Neuronal stem cell (in vitro differentiated cells): ENCODE measurements around the gene AMMECR1.
"Not testable (repeated sequence)": the region's sequence is repeated elsewhere in the genome, so short reads cannot be mapped to it uniquely, and the experiment has no call there.

Experiments
- DNase-seq: peaks from one replicate; pipeline ENCODE4 v3.0.0-alpha.2; 2013; ENCODE audit warnings: low spot score
- H2AFZ ChIP-seq: one replicate; pipeline ENCODE4 v1.6.1; 2013; ENCODE audit warnings: mild to moderate bottlenecking, low read length, inconsistent platforms
- H2AK5ac ChIP-seq: 2 replicates; pipeline ENCODE4 v1.6.1; 2013; ENCODE audit warnings: low read depth, mild to moderate bottlenecking, inconsistent platforms, low read length, moderate library complexity, mixed read lengths
- H2BK120ac ChIP-seq: 2 replicates; pipeline ENCODE4 v1.6.1; 2013; ENCODE audit warnings: low read depth, mild to moderate bottlenecking, inconsistent platforms, low read length, moderate library complexity, mixed read lengths
- H2BK12ac ChIP-seq: one replicate; pipeline ENCODE4 v1.6.1; 2013; ENCODE audit warnings: low read length, inconsistent platforms
- H2BK15ac ChIP-seq: 2 replicates; pipeline ENCODE4 v1.6.1; 2013; ENCODE audit warnings: mild to moderate bottlenecking, low read length, inconsistent platforms, mixed read lengths
- H2BK5ac ChIP-seq: one replicate; pipeline ENCODE4 v1.6.1; 2013; ENCODE audit warnings: inconsistent platforms, mild to moderate bottlenecking, low read length, moderate library complexity
- H3K14ac ChIP-seq: one replicate; pipeline ENCODE4 v1.6.1; 2013; ENCODE audit warnings: low read length, inconsistent platforms
- H3K18ac ChIP-seq: 2 replicates; pipeline ENCODE4 v1.6.1; 2013; ENCODE audit warnings: low read length, inconsistent platforms
- H3K23ac ChIP-seq: 2 replicates; pipeline ENCODE4 v1.6.1; 2013; ENCODE audit warnings: low read depth, mild to moderate bottlenecking, mixed read lengths, low read length, inconsistent platforms; ENCODE audit not compliant: poor library complexity
- H3K27ac ChIP-seq: replicated peaks from 3 replicates; pipeline ENCODE4 v1.5.1; 2013; ENCODE audit warnings: low read length, inconsistent platforms
- H3K27me3 ChIP-seq, 3 experiments: 2 replicates each; pipeline ENCODE4 v1.6.1; 2013; ENCODE audit warnings: low read length in 3 of 3, mild to moderate bottlenecking in 2 of 3, inconsistent platforms in 1 of 3, low read depth in 1 of 3, mixed read lengths in 1 of 3, moderate library complexity in 1 of 3; ENCODE audit not compliant: control insufficient read depth in 3 of 3, insufficient read depth in 3 of 3
- H3K36me3 ChIP-seq, 2 donors: replicated peaks in 1 of 2; 2 replicates each; pipeline ENCODE4 v1.6.1; 2013; ENCODE audit warnings: low read length in 2 of 2; ENCODE audit not compliant: control insufficient read depth in 2 of 2, insufficient read depth in 2 of 2
- H3K4ac ChIP-seq: 2 replicates; pipeline ENCODE4 v1.6.1; 2013; ENCODE audit warnings: inconsistent platforms, mild to moderate bottlenecking, low read length, moderate library complexity
- H3K4me1 ChIP-seq, 2 donors: 1 replicate in 1 of 2; 2 replicates in 1 of 2; pipeline ENCODE4 v1.6.1; 2013; ENCODE audit warnings: low read length in 2 of 2, low read depth in 1 of 2; ENCODE audit not compliant: control insufficient read depth in 2 of 2, insufficient read depth in 1 of 2
- H3K4me2 ChIP-seq: one replicate; pipeline ENCODE4 v1.6.1; 2013; ENCODE audit warnings: mild to moderate bottlenecking, low read length, inconsistent platforms; ENCODE audit not compliant: insufficient read depth, poor library complexity, severe bottlenecking
- H3K4me3 ChIP-seq, 2 donors: 2 replicates each; pipeline ENCODE4 v1.5.1; 2013; ENCODE audit warnings: low read length in 2 of 2, mild to moderate bottlenecking in 2 of 2, inconsistent platforms in 1 of 2, moderate library complexity in 1 of 2
- H3K79me1 ChIP-seq: one replicate; pipeline ENCODE4 v1.6.1; 2013; ENCODE audit warnings: low read depth, mild to moderate bottlenecking, inconsistent platforms, low read length, moderate library complexity
- H3K9ac ChIP-seq: one replicate; pipeline ENCODE4 v1.6.1; 2013; ENCODE audit warnings: mild to moderate bottlenecking, low read depth, low read length, inconsistent platforms; ENCODE audit not compliant: poor library complexity
- H3K9me3 ChIP-seq, 2 donors: replicated peaks in 1 of 2; 2 replicates each; pipeline versions ENCODE3 to v1.6.1; 2013; ENCODE audit warnings: low read length in 2 of 2, mild to moderate bottlenecking in 2 of 2, inconsistent platforms in 1 of 2, low read depth in 1 of 2, mixed read lengths in 1 of 2, moderate library complexity in 1 of 2; ENCODE audit not compliant: control insufficient read depth in 2 of 2, insufficient read depth in 1 of 2
- H4K8ac ChIP-seq: one replicate; pipeline ENCODE4 v1.6.1; 2013; ENCODE audit warnings: low read depth, mild to moderate bottlenecking, inconsistent platforms, low read length, moderate library complexity
- H4K91ac ChIP-seq: one replicate; pipeline ENCODE4 v1.6.1; 2013; ENCODE audit warnings: low read length, low read depth, mild to moderate bottlenecking, inconsistent platforms; ENCODE audit not compliant: poor library complexity
- WGBS, 2 donors: extraction: QIAGEN DNeasy Blood & Tissue Kit; methylation state at CpG; one replicate each; pipeline ENCODE4 v1.1.7; 2013; ENCODE audit warnings: missing lambda C conversion rate in 2 of 2, mixed read lengths in 1 of 2; ENCODE audit not compliant: insufficient read length in 2 of 2, insufficient replicate concordance in 1 of 2; ENCODE audit errors: extremely low coverage in 2 of 2; 5-methylcytosine and 5-hydroxymethylcytosine counted together

Gene AMMECR1

GRCh38 chrX:110331444-110332030, 13.7 kb upstream of the AMMECR1 start:
- H2BK12ac ChIP-seq: no peak overlapping the region
- no peak overlapping the region for H2AK5ac ChIP-seq
- no peak overlapping the region for H2BK120ac ChIP-seq
- no peak overlapping the region for H3K27ac ChIP-seq
- no peak for DNase-seq
- H2BK5ac ChIP-seq: no peak overlapping the region
- no CpG with 5 or more reads among the region's 3 CpGs for WGBS, 2 donors
- H4K91ac ChIP-seq: no peak overlapping the region
- H3K4me2 ChIP-seq: no peak overlapping the region
- no peaks in the 10 kb centered on the region for H3K27me3 ChIP-seq
- H3K4me3 ChIP-seq: no peak overlapping the region
- no peak overlapping the region for H3K14ac ChIP-seq
- H3K9ac ChIP-seq: no peak overlapping the region
- no peak overlapping the region for H3K4ac ChIP-seq
- H3K18ac ChIP-seq: no peak overlapping the region
- no peak overlapping the region for H2AFZ ChIP-seq
- no peaks in the 10 kb centered on the region for H3K4me1 ChIP-seq
- no peaks in the 10 kb centered on the region for H3K9me3 ChIP-seq
- no peak overlapping the region for H4K8ac ChIP-seq
- no peaks in the 10 kb centered on the region for H3K36me3 ChIP-seq
- no peaks in the 10 kb centered on the region for H3K79me1 ChIP-seq
- no peak overlapping the region for H3K23ac ChIP-seq
- H2BK15ac ChIP-seq: no peak overlapping the region

DNA sequence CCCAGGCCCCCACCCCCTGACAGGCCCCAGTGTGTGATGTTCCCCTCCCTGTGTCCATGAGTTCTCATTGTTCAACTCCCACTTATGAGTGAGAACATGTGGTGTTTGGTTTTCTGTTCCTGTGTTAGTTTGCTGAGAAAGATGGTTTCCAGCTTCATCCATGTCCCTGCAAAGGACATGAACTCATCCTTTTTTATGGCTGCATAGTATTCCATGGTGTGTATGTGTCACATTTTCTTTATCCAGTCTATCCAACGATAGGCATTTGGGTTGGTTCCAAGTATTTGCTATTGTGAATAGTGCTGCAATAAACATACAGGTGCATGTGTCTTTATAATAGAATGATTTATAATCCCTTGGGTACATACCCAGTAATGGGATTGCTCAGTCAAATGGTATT, 10.7 kb upstream of the AMMECR1 start:
- not testable (repeated sequence) for H3K18ac ChIP-seq, H4K91ac ChIP-seq, H2BK12ac ChIP-seq, H3K9me3 ChIP-seq, H3K23ac ChIP-seq, H3K79me1 ChIP-seq, H3K27ac ChIP-seq, DNase-seq, H3K4ac ChIP-seq, H2BK120ac ChIP-seq, H3K4me1 ChIP-seq, H3K4me2 ChIP-seq, H2BK15ac ChIP-seq, H2AFZ ChIP-seq, H3K9ac ChIP-seq, H3K14ac ChIP-seq, H2AK5ac ChIP-seq, H3K27me3 ChIP-seq, H3K36me3 ChIP-seq, H2BK5ac ChIP-seq, H4K8ac ChIP-seq, H3K4me3 ChIP-seq
- no CpG with 5 or more reads among the region's 1 CpG for WGBS, 2 donors

DNA sequence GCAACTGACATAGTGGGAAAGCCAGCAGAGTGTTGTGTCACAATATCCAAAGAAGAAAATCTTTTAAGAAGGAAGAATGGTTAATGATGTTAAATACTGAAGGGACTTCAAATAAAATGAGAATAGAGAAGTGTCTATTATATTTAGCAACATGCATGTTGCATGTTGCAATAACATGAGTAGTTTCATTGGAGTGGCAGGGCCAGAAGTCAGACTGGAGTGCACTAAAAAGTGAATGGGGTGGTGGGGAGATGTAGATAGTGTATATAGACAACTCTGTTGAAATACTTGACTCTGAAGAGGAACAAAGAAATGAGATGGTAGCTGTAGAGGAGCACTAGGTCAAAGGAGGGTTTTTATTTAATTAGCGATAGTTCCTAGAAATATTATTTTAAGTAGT, 9.5 kb upstream of the AMMECR1 start:
- H3K23ac ChIP-seq: no peak overlapping the region
- no peak overlapping the region for H3K18ac ChIP-seq
- H3K27me3 ChIP-seq: no peaks in the 10 kb centered on the region
- no peak overlapping the region for H2AFZ ChIP-seq
- H3K27ac ChIP-seq: no peak overlapping the region
- no peak overlapping the region for H3K4ac ChIP-seq
- no peaks in the 10 kb centered on the region for H3K9me3 ChIP-seq
- WGBS, 2 donors: no CpG with 5 or more reads among the region's 1 CpG
- H2BK5ac ChIP-seq: no peak overlapping the region
- no peak overlapping the region for H4K91ac ChIP-seq
- H4K8ac ChIP-seq: no peak overlapping the region
- H2BK15ac ChIP-seq: no peak overlapping the region
- no peak overlapping the region for H3K14ac ChIP-seq
- no peak overlapping the region for H3K4me2 ChIP-seq
- no peaks in the 10 kb centered on the region for H3K4me1 ChIP-seq
- no peak overlapping the region for H3K9ac ChIP-seq
- H2BK12ac ChIP-seq: no peak overlapping the region
- DNase-seq: no peak
- H3K36me3 ChIP-seq: no peaks in the 10 kb centered on the region
- no peak overlapping the region for H3K4me3 ChIP-seq
- no peak overlapping the region for H2BK120ac ChIP-seq
- no peaks in the 10 kb centered on the region for H3K79me1 ChIP-seq
- no peak overlapping the region for H2AK5ac ChIP-seq

DNA sequence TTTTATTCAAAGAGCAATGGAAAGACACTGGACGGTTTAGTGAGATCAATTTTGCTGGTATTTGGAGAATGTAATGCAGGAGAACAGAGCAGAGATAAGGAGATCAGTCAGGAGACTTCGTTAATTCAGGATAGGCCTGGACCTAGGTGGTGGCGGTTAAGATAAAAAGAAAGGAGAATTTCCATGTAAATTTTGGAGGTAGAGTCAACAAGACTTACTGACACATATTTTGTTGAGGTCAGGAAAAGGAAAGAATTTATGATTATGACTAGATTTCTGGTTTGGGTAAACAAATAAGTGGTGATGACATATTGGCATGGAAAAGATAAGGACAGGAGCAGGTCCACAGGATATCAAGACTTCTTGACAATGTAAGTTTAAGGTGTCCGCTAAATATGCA, 8.8 kb upstream of the AMMECR1 start:
- Histone ChIP-seq H3K4ac (no peak overlapping the region), H2BK120ac (no peak overlapping the region), H4K91ac (no peak overlapping the region), H3K4me3 (no peak overlapping the region), H3K4me2 (no peak overlapping the region), H3K27ac (no peak overlapping the region), H2BK12ac (no peak overlapping the region), H3K14ac (no peak overlapping the region), H3K36me3 (no peaks in the 10 kb centered on the region), H3K9ac (no peak overlapping the region), H3K18ac (no peak overlapping the region), H2AFZ (no peak overlapping the region), H3K9me3 (no peaks in the 10 kb centered on the region), H3K27me3 (no peaks in the 10 kb centered on the region), H2BK15ac (no peak overlapping the region), H2BK5ac (no peak overlapping the region), H3K23ac (no peak overlapping the region), H2AK5ac (no peak overlapping the region), H3K4me1 (no peaks in the 10 kb centered on the region), H3K79me1 (no peaks in the 10 kb centered on the region), H4K8ac (no peak overlapping the region)
- no CpG with 5 or more reads among the region's 4 CpGs for WGBS, 2 donors
- no peak for DNase-seq
